ENCODE data around the gene ARL16. TPM values are rescaled to one million over a fixed set of nuclear protein-coding genes. Genes with fewer than 3 reads are reported as not detected.

Gene ARL16
- total RNA-seq, 4 donors from 2014 or later = 18.8 to 28.8 (median 26.9) TPM

DNA sequence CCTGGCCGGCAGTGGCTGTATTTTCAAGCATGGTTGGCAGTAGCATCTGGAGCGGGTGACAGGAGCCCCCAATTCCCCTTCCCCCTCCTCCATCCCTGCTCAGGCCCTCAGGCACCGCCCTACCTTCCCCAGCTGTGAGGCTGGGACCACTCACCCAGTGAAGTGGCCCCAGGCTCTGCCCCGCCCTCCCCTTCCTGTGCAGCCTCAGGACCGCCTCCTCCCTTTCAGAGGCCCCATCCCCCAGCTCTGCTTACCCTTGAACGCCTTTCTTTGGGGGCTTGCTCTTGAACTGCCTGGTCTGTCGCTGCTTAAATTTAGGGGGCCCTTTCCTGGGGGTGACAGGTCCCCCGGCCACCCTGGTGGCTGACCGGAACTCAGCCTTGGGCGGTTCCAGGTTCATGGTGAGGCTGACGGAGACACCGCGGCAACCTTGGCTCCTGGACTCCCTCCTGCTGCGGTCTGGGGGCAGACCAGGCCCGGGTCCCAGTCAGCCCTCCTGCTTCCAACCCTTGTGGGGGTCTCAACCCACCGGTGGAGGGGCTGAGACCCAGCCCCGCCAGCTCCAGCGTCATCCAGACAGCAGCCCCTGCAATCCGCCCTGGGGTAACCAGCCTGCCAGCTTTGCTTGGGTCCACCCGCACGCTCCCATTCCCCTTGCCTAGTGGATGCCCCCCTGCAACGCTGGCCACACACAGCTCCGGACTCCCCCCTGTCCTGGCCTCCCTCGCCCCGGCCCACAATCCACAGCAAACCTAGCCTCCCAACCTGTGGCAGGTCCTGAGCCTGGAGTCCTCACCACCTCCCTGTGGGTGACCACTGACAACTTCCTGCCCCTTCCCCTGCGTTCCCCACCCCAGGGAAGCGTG is 30.5 kb downstream of the ARL16 start:
- ATAC-seq (ENCODE audit: low FRiP score) (no peak), DNase-seq (ENCODE audit: low spot score) (no peak)
- TF ChIP-seq, protein P1, sequence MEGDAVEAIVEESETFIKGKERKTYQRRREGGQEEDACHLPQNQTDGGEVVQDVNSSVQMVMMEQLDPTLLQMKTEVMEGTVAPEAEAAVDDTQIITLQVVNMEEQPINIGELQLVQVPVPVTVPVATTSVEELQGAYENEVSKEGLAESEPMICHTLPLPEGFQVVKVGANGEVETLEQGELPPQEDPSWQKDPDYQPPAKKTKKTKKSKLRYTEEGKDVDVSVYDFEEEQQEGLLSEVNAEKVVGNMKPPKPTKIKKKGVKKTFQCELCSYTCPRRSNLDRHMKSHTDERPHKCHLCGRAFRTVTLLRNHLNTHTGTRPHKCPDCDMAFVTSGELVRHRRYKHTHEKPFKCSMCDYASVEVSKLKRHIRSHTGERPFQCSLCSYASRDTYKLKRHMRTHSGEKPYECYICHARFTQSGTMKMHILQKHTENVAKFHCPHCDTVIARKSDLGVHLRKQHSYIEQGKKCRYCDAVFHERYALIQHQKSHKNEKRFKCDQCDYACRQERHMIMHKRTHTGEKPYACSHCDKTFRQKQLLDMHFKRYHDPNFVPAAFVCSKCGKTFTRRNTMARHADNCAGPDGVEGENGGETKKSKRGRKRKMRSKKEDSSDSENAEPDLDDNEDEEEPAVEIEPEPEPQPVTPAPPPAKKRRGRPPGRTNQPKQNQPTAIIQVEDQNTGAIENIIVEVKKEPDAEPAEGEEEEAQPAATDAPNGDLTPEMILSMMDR (IDR thresholded peaks at IDR 0.05) = no peak

DNA sequence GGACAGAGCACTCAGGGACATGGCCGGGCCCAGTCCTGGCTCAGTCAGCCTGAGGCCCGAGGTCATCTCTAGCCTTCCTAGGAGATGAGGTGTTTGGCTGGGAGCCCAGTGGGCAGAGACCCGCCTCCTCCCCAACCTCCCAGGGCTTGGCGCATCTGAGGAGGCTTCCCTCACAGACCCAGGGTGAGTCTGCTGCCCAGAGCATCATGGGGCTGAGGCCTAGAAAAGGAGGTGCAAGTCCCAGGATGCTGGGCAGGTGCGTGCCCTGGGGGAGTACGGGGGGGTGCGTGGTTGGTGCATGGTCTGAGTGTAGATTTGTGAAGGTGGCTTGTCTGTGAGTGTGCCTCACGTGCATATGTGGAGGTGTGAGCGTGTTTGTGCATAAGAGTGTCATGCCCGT is 31.9 kb downstream of the ARL16 start:
- ATAC-seq (ENCODE audit: low FRiP score) = no peak
- DNase-seq (ENCODE audit: low spot score) = no peak
- TF ChIP-seq, protein P1 (IDR thresholded peaks at IDR 0.05) = no peak

DNA sequence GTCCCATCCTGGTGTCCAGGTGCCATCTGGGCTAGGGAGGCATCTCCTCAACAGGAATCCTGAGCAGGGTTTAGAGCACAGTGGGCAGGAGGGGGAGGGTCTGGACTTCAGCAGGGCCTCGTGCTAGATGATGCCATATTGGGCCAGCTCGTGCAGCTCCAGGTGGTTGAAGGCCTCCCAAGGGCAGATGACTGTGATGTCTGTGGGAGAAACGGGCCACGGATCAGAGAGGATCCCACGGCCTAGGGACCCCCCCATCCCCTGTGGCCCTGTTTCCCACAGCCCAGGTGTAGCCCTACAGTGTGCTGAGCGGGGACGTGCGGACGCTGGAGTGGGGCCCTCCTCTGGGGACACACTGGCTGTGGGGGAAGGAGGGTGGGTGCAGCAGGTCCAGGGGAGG is 32.6 kb downstream of the ARL16 start:
- no peak for DNase-seq (ENCODE audit: low spot score)
- no peak for ATAC-seq (ENCODE audit: low FRiP score)
- TF ChIP-seq, protein P1 (IDR thresholded peaks at IDR 0.05) = no peak

DNA sequence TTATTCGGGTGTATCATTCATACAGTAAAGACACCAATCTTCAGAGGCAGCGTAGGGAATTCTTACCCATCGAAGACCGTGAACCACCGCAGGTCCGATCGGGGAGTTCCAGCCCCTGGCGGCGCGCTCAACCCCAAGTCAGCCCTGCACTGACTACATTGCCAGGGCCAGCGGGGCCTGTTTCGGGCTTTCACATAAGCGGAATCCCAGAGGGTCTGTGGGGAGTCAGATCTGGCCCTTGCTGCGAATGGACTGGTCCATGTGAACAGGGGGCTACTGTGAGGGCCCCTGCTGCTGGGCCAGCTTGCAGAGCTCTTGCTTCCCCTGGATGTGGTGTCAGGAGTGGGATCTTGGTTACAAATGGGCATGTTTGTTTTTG is 34.9 kb downstream of the ARL16 start:
- no peak for ATAC-seq (ENCODE audit: low FRiP score)
- TF ChIP-seq, protein P1 (IDR thresholded peaks at IDR 0.05) = no peak
- DNase-seq (ENCODE audit: low spot score) = no peak

DNA sequence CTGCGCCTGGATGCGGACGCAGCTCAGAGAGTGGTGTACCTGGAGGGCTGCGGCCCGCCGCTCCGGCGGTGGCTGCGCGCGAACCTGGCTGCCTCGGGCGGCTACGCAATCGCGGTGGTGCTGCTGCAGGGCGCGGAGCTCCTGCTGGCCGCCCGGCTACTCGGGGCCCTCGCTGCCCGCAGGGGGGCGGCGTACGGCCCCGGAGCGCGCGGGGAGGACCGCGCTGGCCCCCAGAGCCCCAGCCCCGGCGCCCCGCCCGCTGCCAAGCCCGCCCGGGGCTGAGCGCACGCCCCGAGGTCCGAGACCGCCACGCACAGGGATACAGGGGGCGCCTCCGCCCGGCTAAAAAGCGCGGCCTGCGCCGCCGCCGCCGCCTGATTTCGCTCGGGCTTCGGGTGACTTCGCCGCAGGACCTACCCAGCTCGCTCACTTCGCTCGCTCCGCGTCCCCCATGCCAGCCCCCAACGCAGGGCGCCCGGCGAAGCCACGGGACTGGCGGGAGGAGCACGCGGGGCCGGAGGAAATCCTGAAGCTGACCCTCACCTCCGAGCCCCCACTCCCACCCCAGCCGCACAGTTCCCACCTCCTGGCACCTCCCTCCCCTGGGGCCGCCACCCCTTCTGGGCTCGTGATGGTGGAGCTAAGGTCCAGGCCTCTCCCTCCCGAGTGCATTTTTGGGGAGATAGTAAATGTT is 35.4 kb downstream of the ARL16 start:
- TF ChIP-seq, protein P1 (IDR thresholded peaks at IDR 0.05) = no peak
- ATAC-seq (ENCODE audit: low FRiP score) (no peak), DNase-seq (ENCODE audit: low spot score) (no peak)

DNA sequence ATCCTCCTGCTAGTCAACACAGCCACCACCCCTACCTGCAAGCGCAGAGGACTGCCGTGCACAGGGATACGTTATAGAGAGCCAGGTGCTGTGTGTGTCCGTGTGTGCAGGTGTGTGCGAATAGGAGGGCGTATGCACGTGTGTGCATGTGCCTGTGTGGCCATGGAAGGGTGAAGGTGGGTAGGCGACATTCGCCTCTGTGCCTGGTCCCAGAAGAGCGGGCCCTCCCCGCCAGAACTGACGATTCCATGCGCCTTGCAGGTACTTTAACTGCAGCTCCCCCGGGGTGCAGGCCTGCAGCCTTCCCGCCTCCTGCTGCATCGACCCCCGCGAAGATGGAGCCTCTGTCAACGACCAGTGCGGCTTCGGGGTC is 36.0 kb downstream of the ARL16 start:
- TF ChIP-seq, protein P1 (IDR thresholded peaks at IDR 0.05) = no peak
- ATAC-seq (ENCODE audit: low FRiP score) = no peak
- DNase-seq (ENCODE audit: low spot score) = no peak

Data from omental fat pad (tissue), 4 donors.